Adrenal gland (tissue), 12 donors: ENCODE data around the gene PTH1R. TPM values are rescaled to one million over a fixed set of nuclear protein-coding genes. Genes with fewer than 3 reads are reported as not detected.

Source experiments
- DNase-seq, 7 donors: peaks; one replicate each; pipeline ENCODE4 v3.0.0-alpha.2; 2019 to 2020
- H3K27ac ChIP-seq, 5 donors: fragments of 200-600 bp; sonication (generic) in 4 of 5; 1 replicate in 3 of 5; 2 replicates in 2 of 5; pipeline versions ENCODE4 v1.5.1 to v1.8.0; 2016 to 2020; ENCODE audit warnings: mild to moderate bottlenecking in 1 of 5
- H3K27me3 ChIP-seq: fragments of 200-600 bp; 2 replicates; pipeline ENCODE4 v1.8.0; 2021
- H3K36me3 ChIP-seq, 2 donors: fragments of 200-600 bp; replicated peaks in 1 of 2; 1 replicate in 1 of 2; 2 replicates in 1 of 2; pipeline versions ENCODE4 v1.5.1 to v1.8.0; 2018 to 2022
- H3K4me1 ChIP-seq, 2 donors: fragments of 200-600 bp; replicated peaks in 1 of 2; 1 replicate in 1 of 2; 2 replicates in 1 of 2; pipeline versions ENCODE4 v1.5.1 to v1.8.0; 2018 to 2021
- H3K4me3 ChIP-seq, 4 donors: fragments of 200-600 bp; sonication (generic) in 3 of 4; one replicate each; pipeline ENCODE4 v1.5.1; 2016 to 2018
- H3K9me3 ChIP-seq, 3 donors: fragments of 200-600 bp; sonication (generic) in 1 of 3; replicated peaks in 1 of 3; 1 replicate in 2 of 3; 2 replicates in 1 of 3; pipeline versions ENCODE4 v1.5.1 to v1.8.0; 2016 to 2021
- CTCF ChIP-seq, 6 experiments: fragments of 450-650 bp in 4 of 6; fragments of 200-600 bp in 2 of 6; sonication (generic) in 1 of 6; IDR thresholded peaks; 1 replicate in 5 of 6; 2 replicates in 1 of 6; pipeline versions ENCODE4 v1.5.1 to v1.8.0; 2016 to 2021; ENCODE audit warnings: antibody characterized with exemption in 6 of 6, mild to moderate bottlenecking in 2 of 6, moderate library complexity in 1 of 6
- POLR2A ChIP-seq, 2 donors: fragments of 450-650 bp; IDR thresholded peaks; one replicate each; pipeline ENCODE4 v1.6.1; 2017; ENCODE audit warnings: antibody characterized with exemption in 2 of 2, mild to moderate bottlenecking in 2 of 2, moderate library complexity in 1 of 2
- WGBS, 4 donors: extraction: QIAGEN DNeasy Blood & Tissue Kit in 2 of 4; methylation state at CpG; one replicate each; pipeline versions ENCODE4 v1.1.5 to v1.1.7; 2013 to 2017; 5-methylcytosine and 5-hydroxymethylcytosine counted together
- intact Hi-C, 2 donors: fragments of 100-400 bp; cut with DNase I; formaldehyde crosslinking; loops; one replicate each; pipeline versions ENCODE4 v1.14.1 to v1.15.0; 2022 to 2023
- polyA plus RNA-seq, 3 donors: library from polyadenylated mRNA; stranded (reverse); fragments of 200-250 nt in 2 of 3; fragments of 350-450 nt in 1 of 3; fragmentation: Illumina TruSeq in 1 of 3; extraction: RNeasy Lipid Tissue Mini Kit (QIAGEN cat#74804) in 1 of 3; gene quantifications; one replicate each; pipeline ENCODE4 v1.2.3, GENCODE V29; 2013 to 2014
- total RNA-seq, 9 donors: library from RNA; depleted of rRNA in 4 of 9; stranded (reverse); fragments of >200 nt in 4 of 9; fragments of 120-200 nt in 1 of 9; fragmentation: NEBNext Ultra II Directional in 1 of 9; extraction: Animal tissue kit (Norgen Biotek cat#: 25700) in 1 of 9; gene quantifications; one replicate each; pipeline versions ENCODE4 v1.1.0 to v1.2.4, GENCODE V29; 2013 to 2023
- donor health status: healthy with polysubstance abuse.
- donor health status: Bipolar disorder and iron deficiency.
- donor health status: DM: yes; HTN: yes; CAD: no.
- donor health status: DM: no; HTN: no; CAD: no.
- donor health status: DM: no; HTN: no; CAD: no.
- donor health status: DM: yes; HTN: yes; CAD: no.

The PTH1R gene
- total and polyA plus RNA-seq, 12 donors: 10.0 to 1,399 (median 47.5) TPM

- 83 to 93% (median 87%) methylated on average over 3 to 6 of the region's 6 CpGs for WGBS, 4 donors
Measured at GRCh38 chr3:46900356-46900755, 22.8 kb downstream of the PTH1R start.

GRCh38 chr3:46901061-46901460 is 23.5 kb downstream of the PTH1R start:
- 70 to 87% (median 78%) methylated on average over 2 to 3 of the region's 3 CpGs for WGBS, 4 donors
- intact Hi-C loops: loop anchor here in 1 of 2 donors (5.0 kb wide), 1 partner anchor 39 kb away; the partner anchor contains the start of gene MYL3
- TF ChIP-seq CTCF (IDR thresholded peaks at IDR 0.05): no peak
- no peak for DNase-seq
- Histone ChIP-seq H3K4me1 (peaks cover 0 to 5% of the 10 kb centered on the region in 2 donors), H3K9me3 (no peaks in the 10 kb centered on the region), H3K4me3 (no peak overlapping the region), H3K27me3 (peaks cover 11% of the 10 kb centered on the region), H3K36me3 (no peaks in the 10 kb centered on the region), H3K27ac (no peak overlapping the region)

More at GRCh38 chr3:46900356-46900755, 22.8 kb downstream of the PTH1R start:
- peaks cover 11% of the 10 kb centered on the region for H3K27me3 ChIP-seq
- H3K36me3 ChIP-seq: no peaks in the 10 kb centered on the region
- H3K27ac ChIP-seq: no peak overlapping the region
- H3K9me3 ChIP-seq: no peaks in the 10 kb centered on the region
- H3K4me3 ChIP-seq: no peak overlapping the region
- H3K4me1 ChIP-seq: peaks cover 0 to 5% of the 10 kb centered on the region in 2 donors
- TF ChIP-seq POLR2A (IDR thresholded peaks at IDR 0.05) (no peak), CTCF (IDR thresholded peaks at IDR 0.05) (no peak)
- DNase-seq: no peak
- intact Hi-C loops: loop anchor here in 1 of 2 donors (5.0 kb wide), 1 partner anchor 38 kb away; the partner anchor contains the start of gene MYL3

- WGBS, 4 donors: 93 to 97% (median 93%) methylated on average over 6 to 17 of the region's 17 CpGs
- Histone ChIP-seq H3K4me3 (no peak overlapping the region), H3K27ac (no peak overlapping the region), H3K27me3 (peaks cover 11% of the 10 kb centered on the region), H3K36me3 (no peaks in the 10 kb centered on the region), H3K9me3 (no peaks in the 10 kb centered on the region), H3K4me1 (peaks cover 0 to 5% of the 10 kb centered on the region in 2 donors)
- TF ChIP-seq POLR2A (IDR thresholded peaks at IDR 0.05) (no peak), CTCF (IDR thresholded peaks at IDR 0.05) (no peak)
- intact Hi-C loops: loop anchor here in 1 of 2 donors (5.0 kb wide), 1 partner anchor 39 kb away; the partner anchor contains the start of gene MYL3
- DNase-seq: peak in 1 of 7 donors; percentile 4
Measured at GRCh38 chr3:46901591-46902187, 24.2 kb downstream of the PTH1R start.

DNA sequence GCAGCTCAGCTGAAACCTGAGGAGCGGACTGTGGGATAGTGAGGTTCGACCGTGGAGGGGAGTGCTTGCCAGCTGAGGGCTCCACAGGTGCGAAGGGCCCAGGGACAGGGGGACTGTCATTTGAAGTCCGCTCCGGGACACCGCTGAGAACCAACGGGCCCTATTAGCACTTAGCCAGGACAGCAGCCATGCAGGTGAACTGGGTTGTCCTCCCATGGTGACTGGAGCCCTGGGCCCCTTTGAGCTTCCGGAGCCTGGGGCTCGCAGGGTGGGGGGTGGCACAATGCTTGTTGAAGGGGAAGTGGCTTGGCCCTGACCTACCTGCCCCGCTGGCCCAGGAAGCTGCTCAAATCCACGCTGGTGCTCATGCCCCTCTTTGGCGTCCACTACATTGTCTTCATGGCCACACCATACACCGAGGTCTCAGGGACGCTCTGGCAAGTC is 24.7 kb downstream of the PTH1R start:
- 85 to 93% (median 91%) methylated on average over 11 to 15 of the region's 15 CpGs for WGBS, 4 donors
- Histone ChIP-seq H3K36me3 (no peaks in the 10 kb centered on the region), H3K27me3 (peaks cover 11% of the 10 kb centered on the region), H3K4me1 (peaks cover 0 to 5% of the 10 kb centered on the region in 2 donors), H3K9me3 (no peaks in the 10 kb centered on the region), H3K4me3 (no peak overlapping the region), H3K27ac (no peak overlapping the region)
- no peak for TF ChIP-seq POLR2A (IDR thresholded peaks at IDR 0.05)
- TF ChIP-seq CTCF (IDR thresholded peaks at IDR 0.05): no peak
- intact Hi-C loops: loop anchor here in 1 of 2 donors (5.0 kb wide), 1 partner anchor 40 kb away; the partner anchor contains the start of gene MYL3
- DNase-seq: no peak
